Activated CD4-positive, alpha-beta T cell treated with anti-CD3 and anti-CD28 coated beads, Interleukin-2, amount 10 ng/mL, durations not matched to agents 24 days and 14 days (primary cell): ENCODE measurements around the gene ANKDD1A. TPM values are rescaled to one million over a fixed set of nuclear protein-coding genes. Genes with fewer than 3 reads are reported as not detected.

Source experiments
- DNase-seq: peaks from one replicate; pipeline ENCODE4 v3.0.0; 2022
- H3K27ac Mint-ChIP-seq: one replicate; pipeline ENCODE4 v1.8.0; 2022; ENCODE audit warnings: mild to moderate bottlenecking, mixed read lengths
- H3K27me3 Mint-ChIP-seq: one replicate; pipeline ENCODE4 v1.8.0; 2022; ENCODE audit warnings: mixed read lengths
- H3K36me3 Mint-ChIP-seq: one replicate; pipeline ENCODE4 v1.8.0; 2022; ENCODE audit warnings: low read depth, mild to moderate bottlenecking, mixed read lengths
- H3K4me1 Mint-ChIP-seq: one replicate; pipeline ENCODE4 v1.8.0; 2021; ENCODE audit warnings: mixed read lengths
- H3K4me3 Mint-ChIP-seq: one replicate; pipeline ENCODE4 v1.8.0; 2022; ENCODE audit warnings: mild to moderate bottlenecking, moderate library complexity, mixed read lengths
- H3K9me3 Mint-ChIP-seq: one replicate; pipeline ENCODE4 v1.8.0; 2021; ENCODE audit warnings: mixed read lengths
- intact Hi-C: fragments of 100-400 bp; cut with micrococcal nuclease; formaldehyde crosslinking; loops from one replicate; pipeline ENCODE4 v1.15.1; 2023
- total RNA-seq: library from RNA; stranded (reverse); gene quantifications from 2 replicates; pipeline ENCODE4 v1.2.3, GENCODE V29; 2022

Gene ANKDD1A
- 1.4 and 1.8 TPM in 2 replicates for total RNA-seq

- DNase-seq = peak; percentile 92
- Mint-ChIP-seq H3K4me3 (peak within 1 kb of the TSS; percentile 79), H3K27me3 (peaks cover 23% of the 10 kb centered on the region), H3K9me3 (no peaks in the 10 kb centered on the region), H3K4me1 (peaks cover 15% of the 10 kb centered on the region), H3K27ac (no peak within 1 kb of the TSS), H3K36me3 (no peaks in the 10 kb centered on the region)
- intact Hi-C loops = loop anchor here (2.0 kb wide), 1 partner anchor 17 kb away; no protein-coding TSS in a partner anchor
Observed at GRCh38 chr15:64911311-64912186, at the start of gene ANKDD1A. ANKDD1A (plus strand) TSS chr15:64911902; CDS start chr15:64911931, 29 bp downstream.

GRCh38 chr15:64861960-64862359, 49.7 kb upstream of the ANKDD1A start:
- Mint-ChIP-seq H3K36me3 (peaks cover 47% of the 10 kb centered on the region), H3K27me3 (no peaks in the 10 kb centered on the region), H3K9me3 (no peaks in the 10 kb centered on the region), H3K4me1 (peaks cover 19% of the 10 kb centered on the region), H3K27ac (peak overlapping the region; percentile 45), H3K4me3 (no peak overlapping the region)
- DNase-seq = no peak
- intact Hi-C loops = no loop called here

GRCh38 chr15:64862408-64862807, 49.3 kb upstream of the ANKDD1A start:
- DNase-seq = no peak
- intact Hi-C loops = no loop called here
- Mint-ChIP-seq H3K4me3 (no peak overlapping the region), H3K27me3 (no peaks in the 10 kb centered on the region), H3K4me1 (peaks cover 15% of the 10 kb centered on the region), H3K36me3 (peaks cover 47% of the 10 kb centered on the region), H3K9me3 (no peaks in the 10 kb centered on the region), H3K27ac (peak overlapping the region; percentile 45)

GRCh38 chr15:64864068-64864467, 47.6 kb upstream of the ANKDD1A start:
- no peak for DNase-seq
- H3K27me3 Mint-ChIP-seq = no peaks in the 10 kb centered on the region
- no peaks in the 10 kb centered on the region for H3K9me3 Mint-ChIP-seq
- peaks cover 8% of the 10 kb centered on the region for H3K4me1 Mint-ChIP-seq
- H3K27ac Mint-ChIP-seq = no peak overlapping the region
- H3K36me3 Mint-ChIP-seq = peaks cover 44% of the 10 kb centered on the region
- H3K4me3 Mint-ChIP-seq = no peak overlapping the region
- intact Hi-C loops = no loop called here

- Mint-ChIP-seq H3K9me3 (no peaks in the 10 kb centered on the region), H3K27me3 (no peaks in the 10 kb centered on the region), H3K4me3 (no peak overlapping the region), H3K4me1 (peaks cover 8% of the 10 kb centered on the region), H3K36me3 (peaks cover 46% of the 10 kb centered on the region), H3K27ac (peak overlapping the region; percentile 29)
- DNase-seq = no peak
- intact Hi-C loops = no loop called here
Observed at GRCh38 chr15:64865126-64865997, 46.3 kb upstream of the ANKDD1A start.

GRCh38 chr15:64865998-64866520, 45.6 kb upstream of the ANKDD1A start:
- H3K9me3 Mint-ChIP-seq = no peaks in the 10 kb centered on the region
- no peaks in the 10 kb centered on the region for H3K27me3 Mint-ChIP-seq
- no peak overlapping the region for H3K4me3 Mint-ChIP-seq
- H3K4me1 Mint-ChIP-seq = peaks cover 8% of the 10 kb centered on the region
- peaks cover 46% of the 10 kb centered on the region for H3K36me3 Mint-ChIP-seq
- no peak overlapping the region for H3K27ac Mint-ChIP-seq
- DNase-seq = no peak
- intact Hi-C loops = no loop called here

- DNase-seq = no peak
- H3K4me1 Mint-ChIP-seq = peaks cover 8% of the 10 kb centered on the region
- H3K9me3 Mint-ChIP-seq = no peaks in the 10 kb centered on the region
- H3K4me3 Mint-ChIP-seq = no peak overlapping the region
- intact Hi-C loops = no loop called here
- no peaks in the 10 kb centered on the region for H3K27me3 Mint-ChIP-seq
- H3K27ac Mint-ChIP-seq = no peak overlapping the region
- H3K36me3 Mint-ChIP-seq = peaks cover 26% of the 10 kb centered on the region
Observed at GRCh38 chr15:64869501-64869900, 42.2 kb upstream of the ANKDD1A start.

GRCh38 chr15:64870353-64870752, 41.3 kb upstream of the ANKDD1A start:
- no peaks in the 10 kb centered on the region for H3K27me3 Mint-ChIP-seq
- intact Hi-C loops = no loop called here
- H3K36me3 Mint-ChIP-seq = peaks cover 23% of the 10 kb centered on the region
- H3K27ac Mint-ChIP-seq = no peak overlapping the region
- no peak overlapping the region for H3K4me3 Mint-ChIP-seq
- no peaks in the 10 kb centered on the region for H3K9me3 Mint-ChIP-seq
- peaks cover 10% of the 10 kb centered on the region for H3K4me1 Mint-ChIP-seq
- no peak for DNase-seq

GRCh38 chr15:64875641-64876223, 36.0 kb upstream of the ANKDD1A start:
- no peak for DNase-seq
- H3K27ac Mint-ChIP-seq = peak overlapping the region; percentile 18
- H3K4me1 Mint-ChIP-seq = peaks cover 32% of the 10 kb centered on the region
- no peak overlapping the region for H3K4me3 Mint-ChIP-seq
- no peaks in the 10 kb centered on the region for H3K9me3 Mint-ChIP-seq
- no peaks in the 10 kb centered on the region for H3K36me3 Mint-ChIP-seq
- no peaks in the 10 kb centered on the region for H3K27me3 Mint-ChIP-seq
- intact Hi-C loops = no loop called here

- Mint-ChIP-seq H3K4me3 (no peak overlapping the region), H3K27ac (peak overlapping the region; percentile 73), H3K9me3 (no peaks in the 10 kb centered on the region), H3K4me1 (peaks cover 40% of the 10 kb centered on the region), H3K27me3 (no peaks in the 10 kb centered on the region), H3K36me3 (no peaks in the 10 kb centered on the region)
- DNase-seq = peak; percentile 76
- intact Hi-C loops = no loop called here
Observed at GRCh38 chr15:64877435-64877834, 34.3 kb upstream of the ANKDD1A start.

GRCh38 chr15:64878705-64879104, 33.0 kb upstream of the ANKDD1A start:
- Mint-ChIP-seq H3K9me3 (no peaks in the 10 kb centered on the region), H3K4me3 (no peak overlapping the region), H3K27me3 (no peaks in the 10 kb centered on the region)

GRCh38 chr15:64883100-64883581, 28.6 kb upstream of the ANKDD1A start:
- intact Hi-C loops = loop anchor here (1.0 to 2.0 kb wide), 2 partner anchors 10 to 38 kb away; no protein-coding TSS in a partner anchor
- H3K27me3 Mint-ChIP-seq = no peaks in the 10 kb centered on the region

More at GRCh38 chr15:64878705-64879104, 33.0 kb upstream of the ANKDD1A start:
- H3K27ac Mint-ChIP-seq = no peak overlapping the region
- no peak for DNase-seq
- H3K4me1 Mint-ChIP-seq = peaks cover 47% of the 10 kb centered on the region
- intact Hi-C loops = no loop called here
- no peaks in the 10 kb centered on the region for H3K36me3 Mint-ChIP-seq

GRCh38 chr15:64883997-64884511, 27.6 kb upstream of the ANKDD1A start:
- H3K4me3 Mint-ChIP-seq = peak overlapping the region; percentile 80
- no peaks in the 10 kb centered on the region for H3K36me3 Mint-ChIP-seq
- intact Hi-C loops = loop anchor here (1.0 to 2.0 kb wide), 2 partner anchors 9 to 39 kb away; no protein-coding TSS in a partner anchor
- peak; percentile 82 for DNase-seq
- H3K9me3 Mint-ChIP-seq = no peaks in the 10 kb centered on the region
- peak overlapping the region; percentile 93 for H3K27ac Mint-ChIP-seq
- H3K27me3 Mint-ChIP-seq = no peaks in the 10 kb centered on the region
- peaks cover 27% of the 10 kb centered on the region for H3K4me1 Mint-ChIP-seq

More at GRCh38 chr15:64883100-64883581, 28.6 kb upstream of the ANKDD1A start:
- Mint-ChIP-seq H3K9me3 (no peaks in the 10 kb centered on the region), H3K4me3 (peak overlapping the region; percentile 80), H3K4me1 (peaks cover 33% of the 10 kb centered on the region), H3K27ac (peak overlapping the region; percentile 93), H3K36me3 (no peaks in the 10 kb centered on the region)
- peak; percentile 79 for DNase-seq
